Small intestine (tissue), 7 donors: ENCODE data around the gene ADGRD1. TPM values are rescaled to one million over a fixed set of nuclear protein-coding genes. Genes with fewer than 3 reads are reported as not detected.

ENCODE experiments used
- DNase-seq, 2 donors: peaks; one replicate each; pipeline versions ENCODE4 v3.0.0 to v3.0.0-alpha.2; 2013
- FAIRE-seq: peaks from 2 replicates; lab custom pipeline; 2012; peaks lifted over from hg19 to GRCh38; lab: Jason Lieb, UNC
- H3K27ac ChIP-seq, 3 donors: one replicate each; pipeline ENCODE4 v1.5.1; 2013; ENCODE audit warnings: low read length in 2 of 3, mild to moderate bottlenecking in 2 of 3, control low read depth in 1 of 3, inconsistent platforms in 1 of 3, low read depth in 1 of 3, moderate library complexity in 1 of 3
- H3K27me3 ChIP-seq, 3 donors: one replicate each; pipeline ENCODE4 v1.6.1; 2013; ENCODE audit warnings: low read length in 3 of 3, inconsistent platforms in 1 of 3; ENCODE audit not compliant: control insufficient read depth in 3 of 3, insufficient read depth in 3 of 3
- H3K36me3 ChIP-seq, 3 donors: one replicate each; pipeline ENCODE4 v1.6.1; 2013; ENCODE audit warnings: low read length in 3 of 3, inconsistent platforms in 1 of 3, low read depth in 1 of 3, mild to moderate bottlenecking in 1 of 3, moderate library complexity in 1 of 3; ENCODE audit not compliant: control insufficient read depth in 3 of 3, insufficient read depth in 2 of 3
- H3K4me1 ChIP-seq, 3 donors: one replicate each; pipeline ENCODE4 v1.6.1; 2013; ENCODE audit warnings: low read length in 2 of 3, inconsistent platforms in 1 of 3, low read depth in 1 of 3, mild to moderate bottlenecking in 1 of 3, moderate library complexity in 1 of 3; ENCODE audit not compliant: control insufficient read depth in 3 of 3, insufficient read depth in 2 of 3
- H3K4me3 ChIP-seq, 3 donors: one replicate each; pipeline ENCODE4 v1.5.1; 2013; ENCODE audit warnings: low read length in 3 of 3, control low read depth in 1 of 3, inconsistent platforms in 1 of 3, low read depth in 1 of 3, mild to moderate bottlenecking in 1 of 3, moderate library complexity in 1 of 3
- H3K9me3 ChIP-seq, 2 donors: one replicate each; pipeline ENCODE4 v1.6.1; 2013; ENCODE audit warnings: low read depth in 1 of 2, low read length in 1 of 2; ENCODE audit not compliant: control insufficient read depth in 2 of 2, insufficient read depth in 1 of 2
- WGBS, 3 donors: extraction: QIAGEN DNeasy Blood & Tissue Kit; methylation state at CpG; one replicate each; pipeline ENCODE4 v1.1.7; 2013; 5-methylcytosine and 5-hydroxymethylcytosine counted together
- polyA plus RNA-seq, 4 donors: library from polyadenylated mRNA; stranded (reverse) in 3 of 4; unstranded in 1 of 4; fragments of 200-250 nt in 3 of 4; fragments of 120-200 nt in 1 of 4; gene quantifications; one replicate each; pipeline versions ENCODE4 v1.2.1 to v1.2.3, GENCODE V29; 2013
- donor health status: healthy with polysubstance abuse.
- donor health status: control.
- donor health status: control.
- donor health status: Bipolar disorder and iron deficiency.
- donor health status: healthy.

Gene ADGRD1
- polyA plus RNA-seq, 4 donors = 0.54 to 87.7 (median 9.3) TPM; not detected in 1

DNA sequence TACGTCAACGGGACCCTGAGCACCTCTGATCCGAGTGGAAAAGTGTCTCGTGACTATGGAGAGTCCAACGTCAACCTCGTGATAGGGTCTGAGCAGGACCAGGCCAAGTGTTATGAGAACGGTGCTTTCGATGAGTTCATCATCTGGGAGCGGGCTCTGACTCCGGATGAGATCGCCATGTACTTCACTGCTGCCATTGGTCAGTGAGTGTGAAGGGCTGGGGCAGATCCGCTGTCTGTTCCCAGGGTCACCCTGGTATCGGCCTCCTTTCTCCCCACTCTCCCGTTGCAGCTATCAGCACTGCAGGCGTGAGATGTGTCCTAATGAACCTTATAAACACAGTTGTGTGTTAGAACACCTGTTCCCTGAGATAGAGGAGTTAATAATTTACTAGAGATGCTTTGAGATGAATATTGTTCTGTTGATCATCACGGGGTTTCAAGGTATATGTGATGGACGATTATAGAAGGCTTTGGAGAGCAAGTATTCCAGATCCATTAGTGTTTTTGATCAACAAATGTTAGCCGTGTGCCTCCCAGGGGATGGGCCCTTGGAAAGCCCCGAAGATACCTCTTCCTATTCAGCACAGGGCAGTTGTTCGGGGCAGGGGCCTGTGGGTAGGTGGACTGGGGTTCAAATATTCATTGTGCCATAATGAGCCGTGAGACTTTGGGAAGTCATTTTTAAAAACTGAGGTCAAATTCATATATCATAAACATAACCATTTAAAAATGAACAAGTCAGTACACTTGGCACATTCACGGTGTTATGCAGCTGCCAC is 33.6 kb downstream of the ADGRD1 start:
- Histone ChIP-seq H3K36me3 (peaks cover 0 to 25% (median 0%) of the 10 kb centered on the region in 3 donors), H3K27me3 (no peaks in the 10 kb centered on the region), H3K4me1 (peaks cover 0 to 61% (median 5%) of the 10 kb centered on the region in 3 donors), H3K4me3 (no peak overlapping the region), H3K9me3 (no peaks in the 10 kb centered on the region), H3K27ac (peak overlapping the region in 1 of 3 donors; percentile 79)
- DNase-seq (peak; percentile 77 to 90), FAIRE-seq (no peak)
- 12 to 61% (median 37%) methylated on average over 22 of the region's 22 CpGs for WGBS, 3 donors

DNA sequence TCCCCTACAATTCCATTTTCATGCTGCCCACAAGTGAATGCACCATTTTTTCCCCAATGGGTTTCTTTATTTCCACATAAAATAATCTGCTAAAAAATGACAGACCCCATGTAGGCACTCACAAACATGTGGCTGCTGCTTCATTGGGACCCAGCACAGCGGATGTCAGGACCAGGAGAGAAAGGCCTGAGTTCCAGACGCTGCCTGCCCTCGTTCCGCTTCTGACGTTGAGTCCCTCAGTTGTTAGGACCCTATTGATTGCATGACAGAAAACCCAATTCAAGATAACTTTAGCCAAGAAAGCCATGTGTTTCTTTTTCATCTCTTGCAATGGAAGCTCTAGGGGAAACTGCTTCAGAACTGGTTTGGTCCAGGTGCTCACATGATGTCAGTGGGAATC is 34.6 kb downstream of the ADGRD1 start:
- no peaks in the 10 kb centered on the region for H3K27me3 ChIP-seq
- H3K4me1 ChIP-seq = peaks cover 0 to 59% (median 3%) of the 10 kb centered on the region in 3 donors
- H3K27ac ChIP-seq = peak overlapping the region in 1 of 3 donors; percentile 32
- peaks cover 0 to 29% (median 0%) of the 10 kb centered on the region in 3 donors for H3K36me3 ChIP-seq
- no peak overlapping the region for H3K4me3 ChIP-seq
- WGBS, 3 donors = 91 to 95% (median 94%) methylated on average over 5 of the region's 5 CpGs
- DNase-seq (no peak), FAIRE-seq (no peak)
- no peaks in the 10 kb centered on the region for H3K9me3 ChIP-seq

DNA sequence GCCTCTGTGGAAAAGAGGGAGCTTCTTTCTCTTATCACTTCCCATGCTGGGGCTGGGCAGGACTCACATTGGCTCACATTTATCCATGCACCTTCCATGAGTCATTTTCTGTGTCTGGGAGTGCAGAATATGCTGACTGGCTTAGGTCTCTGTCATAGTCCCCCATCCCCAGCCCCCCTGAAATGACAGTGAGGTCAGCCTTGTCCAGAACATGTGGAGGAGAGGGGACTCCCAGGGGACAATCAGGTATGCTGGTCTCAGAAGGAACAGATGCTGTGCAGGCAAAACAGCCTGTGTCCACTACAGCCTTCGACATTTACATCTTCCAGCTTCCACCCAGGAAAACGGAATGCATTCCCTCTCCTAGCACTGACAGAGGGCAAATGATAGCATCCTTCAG is 35.0 kb downstream of the ADGRD1 start:
- Histone ChIP-seq H3K9me3 (no peaks in the 10 kb centered on the region), H3K36me3 (peaks cover 0 to 34% (median 0%) of the 10 kb centered on the region in 3 donors), H3K27me3 (no peaks in the 10 kb centered on the region), H3K4me1 (peaks cover 0 to 54% (median 3%) of the 10 kb centered on the region in 3 donors), H3K4me3 (no peak overlapping the region), H3K27ac (peak overlapping the region in 1 of 3 donors; percentile 32)
- 69 to 73% (median 69%) methylated on average over 2 of the region's 2 CpGs for WGBS, 3 donors
- DNase-seq = peak in 1 of 2 donors; percentile 39
- no peak for FAIRE-seq

DNA sequence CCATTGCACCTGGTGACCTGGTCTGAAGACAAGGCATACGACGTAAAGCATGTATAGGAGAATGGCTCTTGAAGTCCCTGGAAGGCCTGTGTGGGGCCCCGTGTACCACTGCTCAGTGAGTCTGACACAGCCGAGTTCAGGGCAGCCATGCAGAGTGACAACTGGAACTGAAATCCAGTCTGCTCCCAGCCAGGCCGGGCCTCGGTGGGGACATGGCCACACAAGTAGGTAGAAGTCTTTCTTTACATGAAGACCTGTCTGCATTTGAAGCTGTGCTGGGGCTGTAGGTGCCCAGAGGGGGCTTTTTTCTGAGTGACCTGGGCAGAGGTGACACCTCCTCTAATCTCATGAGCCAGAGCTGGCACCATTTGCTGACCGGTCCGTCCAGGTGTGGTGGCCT is 35.7 kb downstream of the ADGRD1 start:
- H3K9me3 ChIP-seq = no peaks in the 10 kb centered on the region
- FAIRE-seq (no peak), DNase-seq (no peak)
- peaks cover 0 to 47% (median 3%) of the 10 kb centered on the region in 3 donors for H3K4me1 ChIP-seq
- H3K4me3 ChIP-seq = no peak overlapping the region
- 75 to 89% (median 81%) methylated on average over 8 of the region's 8 CpGs for WGBS, 3 donors
- H3K27me3 ChIP-seq = no peaks in the 10 kb centered on the region
- peak overlapping the region in 1 of 3 donors; percentile 46 for H3K27ac ChIP-seq
- H3K36me3 ChIP-seq = peaks cover 0 to 40% (median 0%) of the 10 kb centered on the region in 3 donors

DNA sequence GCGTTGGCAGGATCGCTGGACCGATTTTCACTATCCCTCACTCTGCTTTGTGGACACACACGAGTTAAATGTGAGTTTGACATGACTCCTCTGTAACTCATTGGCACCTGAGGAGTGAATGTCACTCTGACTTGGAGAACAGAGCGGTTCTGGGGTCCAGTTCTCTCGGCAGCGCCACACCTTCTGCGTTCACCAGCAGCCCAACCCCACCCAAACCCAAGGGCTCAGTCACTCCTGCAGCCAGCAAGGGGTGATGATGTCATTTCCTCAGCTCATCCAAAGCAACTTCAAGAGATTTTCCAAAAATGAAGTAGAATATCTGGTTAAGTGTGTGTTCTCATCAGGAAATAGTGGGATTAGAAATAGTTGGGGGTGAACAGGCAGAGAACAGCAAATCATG is 36.3 kb downstream of the ADGRD1 start:
- H3K36me3 ChIP-seq = peaks cover 0 to 47% (median 0%) of the 10 kb centered on the region in 3 donors
- no peak overlapping the region for H3K27ac ChIP-seq
- H3K4me1 ChIP-seq = peaks cover 0 to 42% (median 3%) of the 10 kb centered on the region in 3 donors
- H3K4me3 ChIP-seq = no peak overlapping the region
- H3K27me3 ChIP-seq = no peaks in the 10 kb centered on the region
- 81 to 92% (median 83%) methylated on average over 8 of the region's 8 CpGs for WGBS, 3 donors
- FAIRE-seq (no peak), DNase-seq (no peak)
- H3K9me3 ChIP-seq = no peaks in the 10 kb centered on the region

DNA sequence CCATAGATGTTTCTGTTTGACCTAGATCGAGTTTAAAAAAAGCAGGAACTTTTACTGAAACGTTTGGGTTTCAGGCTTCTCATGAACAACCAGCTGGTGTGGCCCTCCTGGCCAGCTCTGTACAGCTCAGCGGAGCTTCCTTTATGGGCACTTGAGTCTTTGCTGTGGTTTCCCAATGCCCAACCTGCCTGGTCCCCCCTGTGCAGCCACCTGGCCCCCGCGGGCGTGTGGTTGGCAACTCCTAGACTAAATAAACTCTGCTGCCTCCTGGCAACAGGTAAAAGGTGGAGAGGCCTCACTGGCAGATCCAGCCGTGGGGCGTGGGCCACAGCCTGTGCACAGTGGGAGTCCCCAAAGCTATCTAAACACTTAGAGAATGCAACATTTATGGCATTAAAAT is 38.7 kb downstream of the ADGRD1 start:
- 12 to 41% (median 28%) methylated on average over 8 of the region's 8 CpGs for WGBS, 3 donors
- Histone ChIP-seq H3K27me3 (no peaks in the 10 kb centered on the region), H3K9me3 (no peaks in the 10 kb centered on the region), H3K4me3 (no peak overlapping the region), H3K36me3 (peaks cover 0 to 48% (median 0%) of the 10 kb centered on the region in 3 donors), H3K4me1 (peaks cover 0 to 34% (median 0%) of the 10 kb centered on the region in 3 donors), H3K27ac (peak overlapping the region in 1 of 3 donors; percentile 5)
- DNase-seq = peak; percentile 30 to 53
- FAIRE-seq = no peak

DNA sequence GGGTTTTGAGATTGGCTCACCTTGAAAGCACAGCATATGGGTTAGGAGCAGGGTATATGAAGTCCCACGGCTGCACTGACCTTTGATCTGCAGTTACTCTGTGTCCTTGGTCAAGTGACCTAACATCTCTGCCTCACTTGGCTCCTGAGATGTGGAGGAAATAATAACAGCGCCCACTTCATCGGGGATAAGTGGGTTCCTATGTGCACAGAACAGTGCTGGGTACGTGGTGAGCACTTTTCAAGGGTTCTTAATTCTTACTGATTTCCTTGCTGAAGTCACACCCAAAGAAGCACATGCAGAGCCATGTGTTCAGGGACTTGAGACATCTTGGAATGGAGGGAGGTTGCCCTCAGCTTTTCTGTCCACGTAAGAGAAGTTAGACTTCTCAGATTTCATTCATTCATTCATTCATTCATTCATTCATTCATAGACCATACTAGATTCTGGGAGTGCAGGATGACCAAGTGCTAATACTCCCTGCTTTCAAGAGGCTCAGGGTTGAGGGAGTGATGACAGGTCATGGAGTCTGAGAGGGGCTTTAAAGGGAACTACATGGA is 39.4 kb downstream of the ADGRD1 start:
- H3K27ac ChIP-seq = no peak overlapping the region
- no peak for FAIRE-seq

DNA sequence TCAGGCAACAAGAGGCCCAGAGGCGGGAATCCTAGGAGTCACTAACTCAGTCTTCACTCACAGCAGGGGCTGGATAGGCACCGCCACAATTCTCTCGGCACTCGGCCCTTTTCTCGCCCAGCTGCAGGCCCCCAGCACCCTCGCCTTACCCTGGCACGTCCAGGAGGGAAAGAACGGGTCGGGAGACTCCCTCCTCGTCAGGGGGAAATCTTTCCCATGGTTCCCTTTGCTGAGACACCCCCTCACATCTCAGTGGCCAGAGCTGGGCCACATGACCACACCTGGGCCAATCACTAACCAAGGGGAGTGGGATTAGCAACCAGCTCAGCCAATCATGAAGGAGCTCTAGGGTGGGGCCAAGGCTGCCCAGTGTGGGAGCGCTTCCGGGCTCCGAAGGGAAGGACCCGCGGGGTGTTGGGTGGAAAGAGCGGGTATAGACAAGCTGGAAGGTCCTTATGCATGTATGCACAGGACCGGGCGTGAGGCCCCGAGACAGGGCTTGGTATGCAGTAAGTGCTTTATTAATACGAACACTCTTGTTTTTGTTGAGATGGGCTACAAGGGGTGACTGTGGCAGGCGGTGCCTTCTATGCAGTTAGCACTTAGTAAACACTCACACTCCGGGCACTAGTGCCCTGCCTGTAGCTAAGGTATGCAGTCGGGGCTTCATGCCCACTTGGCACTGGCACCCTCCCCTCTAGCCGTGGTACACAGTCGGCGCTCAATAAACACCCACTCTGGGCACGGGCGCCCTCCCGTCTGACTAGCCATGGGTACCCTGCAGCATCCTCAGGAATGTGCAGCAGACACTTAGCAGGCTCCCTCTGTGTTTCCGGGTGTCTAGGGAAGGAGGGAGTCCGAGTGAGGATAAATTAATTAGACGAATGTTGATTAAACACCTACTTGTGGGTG is 40.3 kb downstream of the ADGRD1 start:
- WGBS, 3 donors = 94 to 97% (median 96%) methylated on average over 28 to 32 of the region's 32 CpGs
- no peak overlapping the region for H3K27ac ChIP-seq
- DNase-seq = no peak

More for the DNA sequence above, 39.4 kb downstream of the ADGRD1 start:
- Histone ChIP-seq H3K4me1 (peaks cover 0 to 28% (median 0%) of the 10 kb centered on the region in 3 donors), H3K36me3 (peaks cover 0 to 50% (median 0%) of the 10 kb centered on the region in 3 donors), H3K4me3 (no peak overlapping the region), H3K27me3 (no peaks in the 10 kb centered on the region), H3K9me3 (peaks cover 0 to under 1% of the 10 kb centered on the region in 2 donors)
- 69 to 84% (median 73%) methylated on average over 5 of the region's 5 CpGs for WGBS, 3 donors
- DNase-seq = no peak

More for the DNA sequence above, 40.3 kb downstream of the ADGRD1 start:
- Histone ChIP-seq H3K27me3 (no peaks in the 10 kb centered on the region), H3K9me3 (peaks cover 0 to 2% of the 10 kb centered on the region in 2 donors), H3K36me3 (peaks cover 0 to 51% (median 0%) of the 10 kb centered on the region in 3 donors), H3K4me3 (no peak overlapping the region), H3K4me1 (peaks cover 0 to 18% (median 0%) of the 10 kb centered on the region in 3 donors)
- no peak for FAIRE-seq
